Measurements from ENCODE around the gene PKLR. TPM values are rescaled to one million over a fixed set of nuclear protein-coding genes. Genes with fewer than 3 reads are reported as not detected.
"Not testable (repeated sequence)": the region's sequence is repeated elsewhere in the genome, so short reads cannot be mapped to it uniquely, and the experiment has no call there.

Gene PKLR
- total RNA-seq, 2 experiments from 2014 or later, result not detected

DNA sequence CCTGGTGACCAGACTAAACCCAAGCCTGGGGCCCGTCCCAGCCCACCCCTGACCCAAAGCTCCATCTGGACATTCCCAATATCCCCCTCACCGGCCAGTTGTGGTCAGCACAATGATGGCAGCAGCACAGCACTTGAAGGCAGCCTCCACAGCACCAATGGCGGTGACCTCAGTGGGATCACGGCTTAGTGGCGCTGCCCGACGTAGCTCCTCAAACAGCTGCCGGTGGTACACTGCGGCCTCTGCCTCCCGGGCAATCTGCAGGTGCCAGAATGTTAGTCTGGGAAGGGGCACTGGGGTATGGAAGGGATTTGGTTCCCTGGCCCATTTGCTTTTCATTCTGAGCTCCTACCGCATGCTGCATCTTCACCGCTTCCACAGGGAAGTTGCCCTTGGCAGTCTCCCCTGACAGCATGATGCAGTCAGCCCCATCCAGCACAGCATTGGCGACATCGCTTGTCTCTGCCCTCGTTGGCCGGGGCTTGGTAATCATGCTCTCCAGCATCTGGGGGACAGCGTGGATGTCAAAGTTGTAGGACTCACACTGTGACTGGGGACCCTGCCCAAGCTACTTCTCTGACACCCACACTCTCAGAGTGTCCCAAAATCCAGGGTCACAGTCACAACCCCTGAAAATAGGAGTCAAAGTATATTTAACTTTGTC, 8.0 kb downstream of the PKLR start:
- H3K4me3 Mint-ChIP-seq, result no peak overlapping the region
- peaks cover 46% of the 10 kb centered on the region for H3K27me3 Mint-ChIP-seq
- ATAC-seq, result no peak
- DNase-seq, result no peak
- no peak overlapping the region for H3K27ac Mint-ChIP-seq
- no peaks in the 10 kb centered on the region for H3K9me3 Mint-ChIP-seq (ENCODE audit: low read depth)
- CTCF ChIA-PET, result interaction anchor here (0.6 to 1.7 kb wide), 3 partner anchors 15 to 42 kb away, joined by 3 to 5 read pairs (median 3); no protein-coding TSS in a partner anchor
- H3K36me3 Mint-ChIP-seq, result no peaks in the 10 kb centered on the region
- H3K4me1 Mint-ChIP-seq, result peaks cover 7% of the 10 kb centered on the region

DNA sequence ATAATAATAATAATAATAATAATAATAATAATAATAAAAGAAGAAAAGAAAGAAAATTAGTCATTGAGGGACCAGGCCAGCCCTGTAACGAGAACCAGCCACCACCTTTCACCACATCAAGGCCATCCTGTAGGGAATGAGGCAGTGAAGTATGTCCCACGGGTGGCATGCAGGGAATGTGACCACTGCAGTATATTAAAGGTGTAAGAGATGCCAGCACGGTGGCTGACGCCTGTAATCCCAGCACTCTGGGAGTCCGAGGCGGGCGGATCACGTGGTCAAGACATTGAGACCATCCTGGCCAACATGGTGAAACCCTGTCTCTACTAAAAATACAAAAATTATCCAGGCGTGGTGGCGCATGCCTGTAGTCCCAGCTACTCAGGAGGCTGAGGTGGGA, 10.2 kb downstream of the PKLR start:
- not testable (repeated sequence) for H3K9me3 Mint-ChIP-seq (ENCODE audit: low read depth); H3K36me3 Mint-ChIP-seq; H3K27ac Mint-ChIP-seq; H3K4me3 Mint-ChIP-seq; H3K4me1 Mint-ChIP-seq; DNase-seq; ATAC-seq
- peaks cover 30% of the 10 kb centered on the region for H3K27me3 Mint-ChIP-seq
- CTCF ChIA-PET, result interaction anchor here (1.8 kb wide), 1 partner anchor 11 kb away, joined by 7 read pairs; no protein-coding TSS in a partner anchor

DNA sequence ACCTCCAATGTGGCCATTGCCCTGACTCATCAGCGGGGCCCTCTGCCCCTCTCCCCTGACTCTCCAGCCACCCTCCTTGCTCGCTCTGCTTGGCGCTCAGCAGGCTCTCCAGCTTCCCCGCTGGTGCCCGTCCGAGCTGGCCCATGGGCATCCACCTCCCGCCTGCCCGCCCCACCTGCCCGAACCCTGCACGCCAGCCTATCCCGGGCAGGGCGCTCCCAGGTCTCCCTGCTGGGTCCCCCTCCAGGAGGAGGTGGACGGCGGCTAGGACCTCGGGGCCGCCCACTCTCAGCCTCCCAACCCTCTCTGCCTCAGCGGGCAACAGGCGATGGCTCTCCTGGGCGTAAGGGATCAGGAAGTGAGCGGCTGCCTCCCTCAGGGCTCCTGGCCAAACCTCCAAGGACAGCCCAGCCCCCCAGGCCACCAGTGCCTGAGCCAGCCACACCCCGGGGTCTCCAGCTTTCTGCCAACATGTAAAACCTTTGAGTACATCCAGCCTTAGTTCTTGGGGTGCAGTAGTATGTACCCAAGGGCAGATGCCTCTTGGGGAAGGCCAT, 13.2 kb downstream of the PKLR start:
- Mint-ChIP-seq H3K27ac (no peak overlapping the region), H3K9me3 (ENCODE audit: low read depth) (no peaks in the 10 kb centered on the region), H3K36me3 (no peaks in the 10 kb centered on the region), H3K4me1 (no peaks in the 10 kb centered on the region), H3K27me3 (peaks cover 4% of the 10 kb centered on the region), H3K4me3 (no peak overlapping the region)
- CTCF ChIA-PET, result no interaction called here
- no peak for DNase-seq
- no peak for ATAC-seq

DNA sequence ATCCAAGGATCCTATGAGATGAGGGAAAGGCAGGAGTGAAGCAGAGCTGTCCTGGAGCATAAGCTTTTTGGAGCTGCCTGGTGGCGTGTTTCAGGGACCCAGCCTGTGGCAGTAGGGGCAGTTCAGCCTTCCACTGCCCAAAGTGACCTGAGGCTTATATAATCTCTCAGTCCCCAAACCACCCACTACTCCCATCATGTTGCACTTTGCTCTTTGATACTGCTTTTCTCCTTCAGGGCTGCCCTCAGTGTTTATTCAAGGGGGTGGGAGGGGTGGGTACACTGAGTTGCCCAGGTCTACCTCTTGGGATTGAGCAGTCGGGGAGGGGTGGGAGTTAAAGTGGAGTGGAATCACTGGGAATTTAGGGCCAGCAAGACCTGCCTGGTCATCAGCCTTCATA, 14.7 kb downstream of the PKLR start:
- DNase-seq, result no peak
- CTCF ChIA-PET, result no interaction called here
- H3K9me3 Mint-ChIP-seq (ENCODE audit: low read depth), result no peaks in the 10 kb centered on the region
- no peaks in the 10 kb centered on the region for H3K4me1 Mint-ChIP-seq
- H3K27ac Mint-ChIP-seq, result no peak overlapping the region
- H3K36me3 Mint-ChIP-seq, result no peaks in the 10 kb centered on the region
- no peak for ATAC-seq
- peaks cover 3% of the 10 kb centered on the region for H3K27me3 Mint-ChIP-seq
- H3K4me3 Mint-ChIP-seq, result no peak overlapping the region

DNA sequence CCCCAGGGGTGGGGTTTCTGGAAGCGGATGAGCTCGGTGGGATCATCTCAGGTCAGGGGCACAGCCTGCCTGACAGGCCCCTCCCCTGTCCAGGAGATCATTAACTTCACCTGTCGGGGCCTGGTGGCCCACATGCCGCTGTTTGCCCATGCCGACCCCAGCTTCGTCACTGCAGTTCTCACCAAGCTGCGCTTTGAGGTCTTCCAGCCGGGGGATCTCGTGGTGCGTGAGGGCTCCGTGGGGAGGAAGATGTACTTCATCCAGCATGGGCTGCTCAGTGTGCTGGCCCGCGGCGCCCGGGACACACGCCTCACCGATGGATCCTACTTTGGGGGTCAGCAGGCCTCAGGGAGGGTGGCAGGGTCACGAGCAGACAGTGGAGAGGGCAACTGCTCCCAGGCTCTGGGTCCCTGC, 15.6 kb downstream of the PKLR start:
- Mint-ChIP-seq H3K4me3 (no peak overlapping the region), H3K4me1 (no peaks in the 10 kb centered on the region), H3K9me3 (ENCODE audit: low read depth) (no peaks in the 10 kb centered on the region), H3K27ac (no peak overlapping the region), H3K36me3 (no peaks in the 10 kb centered on the region), H3K27me3 (no peaks in the 10 kb centered on the region)
- no peak for DNase-seq
- ATAC-seq, result no peak
- CTCF ChIA-PET, result interaction anchor here (1.6 kb wide), 1 partner anchor 38 kb away, joined by 3 read pairs; no protein-coding TSS in a partner anchor

DNA sequence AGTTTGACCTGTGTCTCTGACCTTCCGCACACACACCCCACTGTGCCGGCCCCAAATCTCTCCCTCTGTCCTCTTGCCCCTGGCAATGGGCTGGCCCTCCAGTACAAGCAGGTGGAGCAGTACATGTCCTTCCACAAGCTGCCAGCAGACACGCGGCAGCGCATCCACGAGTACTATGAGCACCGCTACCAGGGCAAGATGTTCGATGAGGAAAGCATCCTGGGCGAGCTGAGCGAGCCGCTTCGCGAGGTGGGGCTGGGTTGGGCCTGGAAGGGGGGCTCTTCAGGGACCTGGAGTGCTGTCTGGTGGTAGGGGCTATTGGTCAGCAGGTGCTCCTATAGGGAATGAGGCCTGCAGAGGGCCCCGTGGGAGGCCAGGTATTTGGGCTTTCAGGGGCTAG, 16.2 kb downstream of the PKLR start:
- ATAC-seq, result no peak
- H3K9me3 Mint-ChIP-seq (ENCODE audit: low read depth), result no peaks in the 10 kb centered on the region
- no peaks in the 10 kb centered on the region for H3K36me3 Mint-ChIP-seq
- no peak for DNase-seq
- no peak overlapping the region for H3K4me3 Mint-ChIP-seq
- no peaks in the 10 kb centered on the region for H3K4me1 Mint-ChIP-seq
- H3K27me3 Mint-ChIP-seq, result no peaks in the 10 kb centered on the region
- H3K27ac Mint-ChIP-seq, result no peak overlapping the region
- CTCF ChIA-PET, result interaction anchor here (0.5 to 1.6 kb wide), 2 partner anchors 38 to 311 kb away, joined by 3 to 4 read pairs; no protein-coding TSS in a partner anchor

DNA sequence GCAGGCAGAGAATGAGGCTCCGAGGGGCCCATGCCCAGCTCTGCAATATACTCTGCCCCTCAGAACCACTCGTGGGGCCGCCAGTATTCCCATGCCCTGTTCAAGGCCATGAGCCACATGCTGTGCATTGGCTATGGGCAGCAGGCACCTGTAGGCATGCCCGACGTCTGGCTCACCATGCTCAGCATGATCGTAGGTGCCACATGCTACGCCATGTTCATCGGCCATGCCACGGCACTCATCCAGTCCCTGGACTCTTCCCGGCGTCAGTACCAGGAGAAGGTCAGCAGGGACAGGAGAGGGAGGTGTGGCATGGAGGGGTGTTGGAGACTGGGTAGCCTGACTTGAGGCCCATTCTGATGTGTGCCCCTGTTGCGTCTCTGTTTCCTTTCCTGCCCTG, 16.8 kb downstream of the PKLR start:
- no peaks in the 10 kb centered on the region for H3K4me1 Mint-ChIP-seq
- H3K4me3 Mint-ChIP-seq, result no peak overlapping the region
- DNase-seq (no peak), ATAC-seq (no peak)
- H3K36me3 Mint-ChIP-seq, result no peaks in the 10 kb centered on the region
- H3K27me3 Mint-ChIP-seq, result no peaks in the 10 kb centered on the region
- CTCF ChIA-PET, result interaction anchor here (1.6 kb wide), 1 partner anchor 39 kb away, joined by 3 read pairs; no protein-coding TSS in a partner anchor
- no peak overlapping the region for H3K27ac Mint-ChIP-seq
- H3K9me3 Mint-ChIP-seq (ENCODE audit: low read depth), result no peaks in the 10 kb centered on the region

DNA sequence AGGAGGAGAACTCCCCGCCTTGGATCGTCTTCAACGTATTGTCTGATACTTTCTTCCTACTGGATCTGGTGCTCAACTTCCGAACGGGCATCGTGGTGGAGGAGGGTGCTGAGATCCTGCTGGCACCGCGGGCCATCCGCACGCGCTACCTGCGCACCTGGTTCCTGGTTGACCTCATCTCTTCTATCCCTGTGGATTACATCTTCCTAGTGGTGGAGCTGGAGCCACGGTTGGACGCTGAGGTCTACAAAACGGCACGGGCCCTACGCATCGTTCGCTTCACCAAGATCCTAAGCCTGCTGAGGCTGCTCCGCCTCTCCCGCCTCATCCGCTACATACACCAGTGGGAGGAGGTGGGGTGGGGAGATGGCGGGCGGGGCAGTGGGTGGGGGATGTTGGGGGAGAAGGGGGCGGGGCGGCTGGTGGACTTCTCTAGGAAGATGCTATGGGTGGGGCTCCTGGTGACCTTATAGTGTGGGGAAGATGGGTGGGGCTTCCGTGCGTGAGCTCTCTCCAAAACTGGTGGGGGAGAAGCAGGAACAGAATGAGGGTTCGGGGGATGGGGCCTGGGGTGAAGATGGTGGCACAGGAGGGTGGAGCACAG, 18.6 kb downstream of the PKLR start:
- no peaks in the 10 kb centered on the region for H3K27me3 Mint-ChIP-seq
- no peaks in the 10 kb centered on the region for H3K36me3 Mint-ChIP-seq
- no peak for ATAC-seq
- H3K4me3 Mint-ChIP-seq, result no peak overlapping the region
- CTCF ChIA-PET, result interaction anchor here (1.8 to 2.5 kb wide), 2 partner anchors 32 to 41 kb away, joined by 6 to 10 read pairs; no protein-coding TSS in a partner anchor
- no peak for DNase-seq
- H3K4me1 Mint-ChIP-seq, result peaks cover 6% of the 10 kb centered on the region
- no peaks in the 10 kb centered on the region for H3K9me3 Mint-ChIP-seq (ENCODE audit: low read depth)
- no peak overlapping the region for H3K27ac Mint-ChIP-seq

DNA sequence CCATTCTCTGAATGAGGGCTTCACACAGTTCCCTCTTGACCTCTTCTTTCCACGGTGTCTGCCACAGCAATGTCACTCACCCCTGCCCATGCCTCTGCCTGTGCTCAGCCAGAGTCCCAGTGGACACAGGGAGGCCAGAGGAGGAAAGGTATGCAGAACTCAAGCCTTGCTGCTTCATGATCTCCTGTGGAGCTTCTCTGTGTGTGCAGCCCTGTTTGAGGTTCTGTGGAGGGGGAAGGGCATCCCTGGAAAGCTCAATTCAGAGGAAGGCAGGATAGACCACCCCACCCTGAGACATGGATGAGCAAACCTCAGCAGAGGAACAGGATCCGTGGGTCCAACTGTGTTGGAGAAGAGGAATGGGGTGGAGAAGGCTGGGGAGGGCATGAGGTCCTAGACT, 22.0 kb downstream of the PKLR start:
- peaks cover 22% of the 10 kb centered on the region for H3K4me1 Mint-ChIP-seq
- no peaks in the 10 kb centered on the region for H3K9me3 Mint-ChIP-seq (ENCODE audit: low read depth)
- no peaks in the 10 kb centered on the region for H3K36me3 Mint-ChIP-seq
- CTCF ChIA-PET, result interaction anchor here (0.7 to 3.7 kb wide), 9 partner anchors 13 to 313 kb away, joined by 3 to 28 read pairs (median 5); partner anchors contain the start of genes FDPS and KRTCAP2
- ATAC-seq (no peak), DNase-seq (no peak)
- H3K27me3 Mint-ChIP-seq, result no peaks in the 10 kb centered on the region
- no peak overlapping the region for H3K27ac Mint-ChIP-seq
- H3K4me3 Mint-ChIP-seq, result no peak overlapping the region

DNA sequence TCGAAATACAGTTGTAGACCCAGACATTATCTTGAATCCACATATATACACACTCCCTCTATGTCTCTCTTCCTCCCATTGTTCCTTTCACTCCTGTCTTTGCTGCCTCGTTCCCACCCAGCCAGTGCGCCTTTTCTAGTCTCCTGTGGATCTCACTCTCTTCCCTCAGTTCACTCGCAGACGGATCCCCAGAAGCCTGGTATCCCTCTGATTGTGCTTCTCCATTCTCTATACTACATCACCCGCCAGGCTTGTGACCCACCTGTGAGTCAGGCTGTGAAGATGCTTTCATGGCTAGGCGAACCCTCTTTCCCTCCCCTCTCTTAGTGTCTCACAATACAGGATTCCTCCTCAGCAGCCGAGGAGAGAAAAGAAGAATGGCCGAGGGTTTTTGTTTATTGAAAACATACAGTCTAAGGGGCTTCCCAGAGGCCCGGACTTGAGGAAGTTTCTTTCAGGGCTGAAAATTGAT, 22.5 kb downstream of the PKLR start:
- CTCF ChIA-PET, result interaction anchor here (0.7 to 3.7 kb wide), 10 partner anchors 13 to 314 kb away, joined by 3 to 28 read pairs (median 4); partner anchors contain the start of genes FDPS and KRTCAP2
- ATAC-seq, result no peak
- no peak overlapping the region for H3K27ac Mint-ChIP-seq
- DNase-seq, result no peak
- H3K36me3 Mint-ChIP-seq, result no peaks in the 10 kb centered on the region
- no peaks in the 10 kb centered on the region for H3K27me3 Mint-ChIP-seq
- peak overlapping the region; percentile 68 for H3K4me3 Mint-ChIP-seq
- H3K4me1 Mint-ChIP-seq, result peaks cover 25% of the 10 kb centered on the region
- no peaks in the 10 kb centered on the region for H3K9me3 Mint-ChIP-seq (ENCODE audit: low read depth)

DNA sequence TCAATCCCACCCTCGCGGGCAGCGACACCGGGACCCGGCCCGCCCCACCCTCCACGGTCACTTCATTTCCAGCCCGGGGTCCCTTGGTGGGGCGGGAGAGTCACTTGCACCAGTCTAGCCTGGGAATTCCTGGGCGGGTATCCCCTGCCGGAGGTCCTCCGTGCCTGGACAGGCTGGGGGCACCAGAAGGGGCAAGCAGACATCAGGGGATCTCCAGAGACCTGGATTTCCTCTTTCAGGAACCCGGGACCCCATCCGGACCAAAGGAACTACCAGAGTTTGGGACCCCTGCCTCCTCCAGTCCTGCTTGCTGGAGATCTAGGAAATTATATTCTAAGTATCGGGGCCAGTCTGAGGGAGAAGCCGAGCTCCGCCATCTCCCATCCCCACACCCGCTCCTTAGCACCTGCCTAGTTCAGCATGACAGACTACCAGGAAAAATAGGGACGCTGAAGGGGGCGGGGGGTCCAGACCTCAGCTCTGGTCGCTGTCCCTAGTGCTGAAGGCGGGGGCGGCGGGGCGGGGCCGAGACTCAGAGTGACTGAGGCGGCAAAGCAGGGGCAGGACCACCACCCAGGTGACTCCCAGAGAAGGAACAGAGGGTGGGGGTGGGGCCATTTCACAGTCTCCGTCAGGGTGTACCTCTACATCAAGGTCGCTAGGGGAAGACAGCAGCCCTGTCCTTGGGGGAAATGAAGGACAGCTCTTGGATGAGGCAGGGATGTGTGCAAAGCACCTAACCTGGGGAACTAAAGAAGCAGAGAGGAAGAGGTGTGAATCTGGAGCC, 23.1 kb downstream of the PKLR start:
- no peak overlapping the region for H3K27ac Mint-ChIP-seq
- DNase-seq (peak; percentile 78), ATAC-seq (peak; percentile 13)
- H3K4me1 Mint-ChIP-seq, result peaks cover 29% of the 10 kb centered on the region
- CTCF ChIA-PET, result interaction anchor here (0.9 to 3.7 kb wide), 8 partner anchors 14 to 314 kb away, joined by 3 to 28 read pairs (median 4); partner anchors contain the start of genes FDPS and KRTCAP2
- peak overlapping the region; percentile 68 for H3K4me3 Mint-ChIP-seq
- H3K9me3 Mint-ChIP-seq (ENCODE audit: low read depth), result no peaks in the 10 kb centered on the region
- H3K27me3 Mint-ChIP-seq, result no peaks in the 10 kb centered on the region
- H3K36me3 Mint-ChIP-seq, result no peaks in the 10 kb centered on the region

DNA sequence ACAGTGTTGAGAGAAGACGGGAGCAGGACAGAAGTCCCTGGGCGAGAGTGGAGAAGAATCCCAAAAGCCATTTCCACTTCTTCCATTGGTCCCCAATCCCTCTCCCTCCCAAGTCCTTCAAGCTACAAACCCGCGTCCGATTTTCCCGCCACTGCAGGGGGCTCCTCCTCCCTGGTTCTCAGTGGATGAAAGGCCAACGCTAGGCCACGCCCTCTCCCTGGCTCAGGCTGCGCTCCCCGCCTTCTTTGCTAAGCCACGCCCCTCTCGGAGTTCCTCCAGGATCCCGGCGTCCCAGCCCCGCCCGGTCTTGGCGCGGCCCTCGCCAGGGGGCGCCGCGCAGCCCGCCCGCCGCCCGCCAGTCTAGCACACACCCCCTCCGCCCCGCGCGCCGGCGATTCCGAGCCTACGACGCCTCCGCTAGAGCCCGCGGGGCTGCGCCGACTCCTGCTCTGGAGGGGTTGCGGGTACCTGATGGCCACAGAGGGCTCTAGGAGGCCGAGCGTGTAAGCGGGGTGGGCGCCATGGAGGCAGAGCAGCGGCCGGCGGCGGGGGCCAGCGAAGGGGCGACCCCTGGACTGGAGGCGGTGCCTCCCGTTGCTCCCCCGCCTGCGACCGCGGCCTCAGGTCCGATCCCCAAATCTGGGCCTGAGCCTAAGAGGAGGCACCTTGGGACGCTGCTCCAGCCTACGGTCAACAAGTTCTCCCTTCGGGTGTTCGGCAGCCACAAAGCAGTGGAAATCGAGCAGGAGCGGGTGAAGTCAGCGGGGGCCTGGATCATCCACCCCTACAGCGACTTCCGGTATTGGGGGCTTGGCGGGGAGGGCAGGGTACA, 24.0 kb downstream of the PKLR start, which contains the start of gene HCN3:
TSS of gene HCN3 (plus strand) at position 394 of the 832 bp plus-strand sequence. CDS start at position 522, 128 bp downstream.
- H3K4me1 Mint-ChIP-seq, result peaks cover 36% of the 10 kb centered on the region
- CTCF ChIA-PET, result interaction anchor here (0.5 to 7.7 kb wide), 9 partner anchors 11 to 233 kb away, joined by 3 to 68 read pairs (median 5); partner anchors contain the start of gene FDPS
- peak within 1 kb of the TSS; percentile 49 for H3K27ac Mint-ChIP-seq
- H3K9me3 Mint-ChIP-seq (ENCODE audit: low read depth), result no peaks in the 10 kb centered on the region
- ATAC-seq (peak; percentile 70), DNase-seq (peak; percentile 96)
- H3K4me3 Mint-ChIP-seq, result peak within 1 kb of the TSS; percentile 68
- H3K36me3 Mint-ChIP-seq, result peaks cover 6% of the 10 kb centered on the region
- H3K27me3 Mint-ChIP-seq, result no peaks in the 10 kb centered on the region
